Lower leg skin (tissue), 4 donors: Measurements from ENCODE around the gene FAM151B. TPM values are rescaled to one million over a fixed set of nuclear protein-coding genes. Genes with fewer than 3 reads are reported as not detected.
A peak's percentile ranks its signal among the peaks of the same experiment; 100 is the strongest.

Experiments
- DNase-seq, 2 donors: peaks; one replicate each; pipeline ENCODE4 v3.0.0-alpha.2; 2019; ENCODE audit warnings: low spot score in 2 of 2
- H3K4me3 ChIP-seq: fragments of 200-600 bp; sonication (generic); 2 replicates; pipeline ENCODE4 v1.5.1; 2017; ENCODE audit warnings: mild to moderate bottlenecking, low read depth; ENCODE audit not compliant: poor library complexity, severe bottlenecking
- POLR2A ChIP-seq, 2 donors: fragments of 450-650 bp; IDR thresholded peaks; one replicate each; pipeline ENCODE4 v1.6.1; 2016 to 2017; ENCODE audit warnings: antibody characterized with exemption in 2 of 2, mild to moderate bottlenecking in 1 of 2, moderate library complexity in 1 of 2
- WGBS, 2 donors: methylation state at CpG; one replicate each; pipeline ENCODE4 v1.1.5; 2018; 5-methylcytosine and 5-hydroxymethylcytosine counted together
- intact Hi-C: fragments of 100-400 bp; cut with DNase I; formaldehyde crosslinking; loops from one replicate; pipeline ENCODE4 v1.15.0; 2023; ENCODE audit warnings: low total_unique reads
- total RNA-seq, 4 donors: library from RNA; depleted of rRNA; stranded (reverse); fragments of >200 nt; gene quantifications; one replicate each; pipeline ENCODE4 v1.1.0, GENCODE V29; 2016
- TF ChIP-seq, protein P1 (sequence below), 3 donors: fragments of 450-650 bp; IDR thresholded peaks; one replicate each; pipeline ENCODE4 v1.5.1; 2016; ENCODE audit warnings: antibody characterized with exemption in 3 of 3, mild to moderate bottlenecking in 3 of 3, moderate library complexity in 2 of 3

FAM151B gene
- total RNA-seq, 4 donors from 2014 or later, result 0.38 to 2.1 (median 1.3) TPM

GRCh38 chr5:80569086-80569960, 81.4 kb downstream of the FAM151B start:
- intact Hi-C loops, result no loop called here
- no peak for DNase-seq
- H3K4me3 ChIP-seq, result peak overlapping the region; percentile 10
- TF ChIP-seq POLR2A (IDR thresholded peaks at IDR 0.05), result no peak
- TF ChIP-seq, protein P1, sequence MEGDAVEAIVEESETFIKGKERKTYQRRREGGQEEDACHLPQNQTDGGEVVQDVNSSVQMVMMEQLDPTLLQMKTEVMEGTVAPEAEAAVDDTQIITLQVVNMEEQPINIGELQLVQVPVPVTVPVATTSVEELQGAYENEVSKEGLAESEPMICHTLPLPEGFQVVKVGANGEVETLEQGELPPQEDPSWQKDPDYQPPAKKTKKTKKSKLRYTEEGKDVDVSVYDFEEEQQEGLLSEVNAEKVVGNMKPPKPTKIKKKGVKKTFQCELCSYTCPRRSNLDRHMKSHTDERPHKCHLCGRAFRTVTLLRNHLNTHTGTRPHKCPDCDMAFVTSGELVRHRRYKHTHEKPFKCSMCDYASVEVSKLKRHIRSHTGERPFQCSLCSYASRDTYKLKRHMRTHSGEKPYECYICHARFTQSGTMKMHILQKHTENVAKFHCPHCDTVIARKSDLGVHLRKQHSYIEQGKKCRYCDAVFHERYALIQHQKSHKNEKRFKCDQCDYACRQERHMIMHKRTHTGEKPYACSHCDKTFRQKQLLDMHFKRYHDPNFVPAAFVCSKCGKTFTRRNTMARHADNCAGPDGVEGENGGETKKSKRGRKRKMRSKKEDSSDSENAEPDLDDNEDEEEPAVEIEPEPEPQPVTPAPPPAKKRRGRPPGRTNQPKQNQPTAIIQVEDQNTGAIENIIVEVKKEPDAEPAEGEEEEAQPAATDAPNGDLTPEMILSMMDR (IDR thresholded peaks at IDR 0.05), result no peak
- WGBS, 2 donors, result 1 to 7% methylated on average over 8 to 55 of the region's 89 CpGs

- peak within 1 kb of the TSS; percentile 10 for H3K4me3 ChIP-seq
- intact Hi-C loops, result no loop called here
- DNase-seq, result no peak
- 8% methylated on average over 17 of the region's 73 CpGs for WGBS, 2 donors
- no peak for TF ChIP-seq POLR2A (IDR thresholded peaks at IDR 0.05)
- TF ChIP-seq, protein P1 (IDR thresholded peaks at IDR 0.05), result no peak
Measured at GRCh38 chr5:80569961-80570786, 82.3 kb downstream of the FAM151B start, which contains the start of gene ANKRD34B. Gene ANKRD34B (minus strand): TSS chr5:80570280. CDS start chr5:80560019, 10,261 bp downstream.

DNA sequence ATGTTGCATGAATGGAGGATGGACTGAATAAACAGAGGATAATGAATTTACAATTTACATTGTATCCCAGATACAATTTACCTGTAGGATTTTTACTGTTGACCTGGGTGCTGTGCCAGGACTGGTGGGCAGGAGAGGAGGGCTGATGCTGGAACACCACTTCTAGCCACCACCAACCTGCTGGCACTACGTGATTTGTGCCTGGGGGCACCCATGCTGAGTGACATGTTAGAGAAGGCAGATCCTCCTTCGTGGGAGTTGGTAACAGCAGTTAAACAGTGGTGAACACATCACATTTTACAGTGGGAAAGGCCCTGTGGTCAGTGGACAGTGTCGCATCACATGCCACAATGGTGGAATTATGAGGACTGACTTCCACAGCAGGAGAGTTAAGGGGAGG, 85.2 kb downstream of the FAM151B start:
- no peak for TF ChIP-seq POLR2A (IDR thresholded peaks at IDR 0.05)
- TF ChIP-seq, protein P1 (IDR thresholded peaks at IDR 0.05), result no peak
- H3K4me3 ChIP-seq, result no peak overlapping the region
- no peak for DNase-seq
- intact Hi-C loops, result no loop called here
- 63 to 73% methylated on average over 3 of the region's 3 CpGs for WGBS, 2 donors

DNA sequence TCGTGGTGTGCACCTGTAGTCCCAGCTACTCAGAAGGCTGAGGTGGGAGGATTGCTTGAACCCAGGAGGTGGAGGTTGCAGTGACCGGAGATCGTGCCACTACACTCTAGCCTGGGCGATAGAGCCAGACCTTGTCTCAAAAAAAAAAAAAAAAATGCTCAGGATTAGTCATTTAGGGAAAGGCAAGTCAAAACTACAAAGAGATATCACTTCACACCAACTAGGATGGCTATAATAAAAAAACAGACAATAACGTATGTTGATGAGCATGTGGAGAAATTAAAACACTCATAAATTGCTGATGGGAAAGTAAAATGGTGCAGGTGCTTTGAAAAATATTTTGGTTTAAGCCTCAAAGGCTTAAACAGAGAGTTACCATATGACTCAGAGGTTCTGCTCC, 88.5 kb downstream of the FAM151B start:
- 78 to 88% methylated on average over 5 of the region's 5 CpGs for WGBS, 2 donors
- no peak overlapping the region for H3K4me3 ChIP-seq
- intact Hi-C loops, result no loop called here
- DNase-seq, result no peak
- no peak for TF ChIP-seq POLR2A (IDR thresholded peaks at IDR 0.05)
- TF ChIP-seq, protein P1 (IDR thresholded peaks at IDR 0.05), result no peak

GRCh38 chr5:80577707-80578106, 89.8 kb downstream of the FAM151B start:
- 17 to 22% methylated on average over 5 of the region's 5 CpGs for WGBS, 2 donors
- TF ChIP-seq, protein P1 (IDR thresholded peaks at IDR 0.05), result no peak
- TF ChIP-seq POLR2A (IDR thresholded peaks at IDR 0.05), result no peak
- intact Hi-C loops, result no loop called here
- DNase-seq, result no peak
- no peak overlapping the region for H3K4me3 ChIP-seq
